HepG2 (cell line): ENCODE measurements around the gene GUCY2C. TPM values are rescaled to one million over a fixed set of nuclear protein-coding genes. Genes with fewer than 3 reads are reported as not detected.

Experiments used
- ATAC-seq: fragments of 200-7000 bp; cut with Tn5 transposase; 3 replicates; pipeline ENCODE4 v1.9.1; 2020; ENCODE audit warnings: mild to moderate bottlenecking, moderate library complexity
- BruUV-seq: library from RNA; stranded (reverse); fragments of 400-500 nt; replicated peaks from 2 replicates; lab custom pipeline; 2021; lab: Mats Ljungman, UMichigan
- CTCF ChIA-PET: fragments of 300-600 bp; formaldehyde crosslinking; extraction: SDS; loops from one replicate; lab custom pipeline; 2021; ENCODE audit warnings: low total read pairs, inconsistent platforms, low intra/inter-chr PET ratio; lab: Yijun Ruan, JAX
- POLR2A ChIA-PET: fragments of 350-600 bp; sonication (Branson Sonifier 250); formaldehyde crosslinking; loops from one replicate; lab custom pipeline; 2020; ENCODE audit warnings: antibody characterized with exemption, inconsistent platforms; lab: Yijun Ruan, JAX
- DNase-seq: peaks from one replicate; pipeline ENCODE4 v3.0.0-alpha.2; 2015; ENCODE audit warnings: low spot score
- FAIRE-seq: peaks from 3 replicates; lab custom pipeline; 2011; peaks lifted over from hg19 to GRCh38; lab: Jason Lieb, UNC
- H2AFZ ChIP-seq: one replicate; pipeline ENCODE4 v1.6.1; 2011; ENCODE audit warnings: low read length, inconsistent platforms
- H3K27ac ChIP-seq: fragments of 300-600 bp; 3 replicates; pipeline ENCODE4 v1.8.0; 2011; ENCODE audit warnings: mixed run types, mild to moderate bottlenecking, mixed read lengths, low read length, inconsistent platforms; ENCODE audit not compliant: insufficient read depth; ENCODE audit errors: extremely low read length
- H3K27me3 ChIP-seq, 2 experiments: fragments of 200-600 bp in 1 of 2; 2 replicates in 1 of 2; 3 replicates in 1 of 2; pipeline versions ENCODE4 v1.6.0 to v1.8.0; 2011; ENCODE audit warnings: low read length in 2 of 2, mild to moderate bottlenecking in 2 of 2, moderate library complexity in 2 of 2, inconsistent platforms in 1 of 2; ENCODE audit not compliant: insufficient read depth in 2 of 2, control insufficient read depth in 1 of 2
- H3K36me3 ChIP-seq, 2 experiments: fragments of 200-600 bp in 1 of 2; replicated peaks in 1 of 2; 2 replicates in 1 of 2; 3 replicates in 1 of 2; pipeline versions ENCODE4 v1.5.1 to v1.8.0; 2011; ENCODE audit warnings: low read length in 2 of 2, inconsistent platforms in 1 of 2; ENCODE audit not compliant: insufficient read depth in 2 of 2, control insufficient read depth in 1 of 2
- H3K4me1 ChIP-seq: 2 replicates; pipeline ENCODE4 v1.5.1; 2012; ENCODE audit warnings: low read length, inconsistent platforms; ENCODE audit not compliant: insufficient read depth
- H3K4me2 ChIP-seq: 2 replicates; pipeline ENCODE4 v1.6.0; 2011; ENCODE audit warnings: low read depth, low read length, inconsistent platforms
- H3K4me3 ChIP-seq, 3 experiments: fragments of 200-600 bp in 1 of 3; sonication (generic), shearing (Covaris generic) in 1 of 3; replicated peaks in 1 of 3; 2 replicates each; pipeline ENCODE4 v1.5.1; 2011 to 2016; ENCODE audit warnings: low read length in 3 of 3, inconsistent platforms in 2 of 3, low read depth in 2 of 3, mild to moderate bottlenecking in 2 of 3, control low read depth in 1 of 3, mixed read lengths in 1 of 3; ENCODE audit not compliant: insufficient read depth in 1 of 3
- H3K79me2 ChIP-seq: one replicate; pipeline ENCODE4 v1.6.1; 2011; ENCODE audit warnings: low read length, inconsistent platforms; ENCODE audit not compliant: insufficient read depth
- H3K9ac ChIP-seq: 2 replicates; pipeline ENCODE4 v1.6.0; 2011; ENCODE audit warnings: mild to moderate bottlenecking, low read depth, low read length, inconsistent platforms; ENCODE audit not compliant: insufficient read depth
- H3K9me3 ChIP-seq: 2 replicates; pipeline ENCODE4 v1.5.1; 2012; ENCODE audit warnings: mild to moderate bottlenecking, low read length
- H4K20me1 ChIP-seq: 2 replicates; pipeline ENCODE4 v1.6.0; 2011; ENCODE audit warnings: inconsistent platforms, mild to moderate bottlenecking, low read length, moderate library complexity; ENCODE audit not compliant: insufficient read depth
- ARNT ChIP-seq: fragments of 450-650 bp; IDR thresholded peaks from 2 replicates; pipeline ENCODE4 v1.6.1; 2017
- CREB1 ChIP-seq, 2 experiments: fragments of 450-650 bp in 1 of 2; IDR thresholded peaks; 2 replicates each; pipeline ENCODE4 v1.6.1; 2016 to 2017; ENCODE audit warnings: control low read depth in 1 of 2, mild to moderate bottlenecking in 1 of 2, missing compliant biosample characterization in 1 of 2, missing genetic modification characterization in 1 of 2
- ETV5 ChIP-seq: IDR thresholded peaks from 2 replicates; pipeline ENCODE4 v1.6.1; 2018; ENCODE audit warnings: missing biosample characterization, missing genetic modification reagents, inconsistent platforms, borderline replicate concordance
- MEIS1 ChIP-seq: sonication (generic); formaldehyde crosslinking; IDR thresholded peaks from 2 replicates; pipeline ENCODE4 v1.9.0; 2021; ENCODE audit warnings: mild to moderate bottlenecking, missing genetic modification reagents, moderate library complexity, borderline replicate concordance
- MIER3 ChIP-seq: IDR thresholded peaks from 2 replicates; pipeline ENCODE4 v1.6.1; 2016; ENCODE audit warnings: missing compliant biosample characterization, borderline replicate concordance
- MTF1 ChIP-seq: sonication (generic); formaldehyde crosslinking; IDR thresholded peaks from 2 replicates; pipeline ENCODE4 v1.5.0; 2020; ENCODE audit warnings: missing genetic modification reagents
- NFIC ChIP-seq: IDR thresholded peaks from 2 replicates; pipeline ENCODE4 v1.6.1; 2012; ENCODE audit warnings: mild to moderate bottlenecking, low read length, inconsistent platforms
- PCBP1 ChIP-seq: fragments of 200-400 bp; formaldehyde crosslinking; IDR thresholded peaks from 2 replicates; pipeline ENCODE4 v1.6.1; 2017; ENCODE audit warnings: mild to moderate bottlenecking, low read depth, low read length, borderline replicate concordance
- PRPF4 ChIP-seq: fragments of 200-400 bp; formaldehyde crosslinking; IDR thresholded peaks from 2 replicates; pipeline ENCODE4 v1.6.1; 2016; ENCODE audit warnings: low read length, low read depth; ENCODE audit not compliant: poor library complexity, severe bottlenecking
- ZFP41 ChIP-seq: sonication (generic); formaldehyde crosslinking; IDR thresholded peaks from 2 replicates; pipeline ENCODE4 v1.4.0; 2020; ENCODE audit warnings: mild to moderate bottlenecking, missing genetic modification reagents, borderline replicate concordance
- ZNF205 ChIP-seq: IDR thresholded peaks from 2 replicates; pipeline ENCODE4 v1.6.1; 2018; ENCODE audit warnings: missing biosample characterization, missing genetic modification reagents
- ZNF292 ChIP-seq: sonication (generic); formaldehyde crosslinking; IDR thresholded peaks from 2 replicates; pipeline ENCODE4 v1.8.1; 2022; ENCODE audit warnings: mild to moderate bottlenecking, low read depth, missing genetic modification reagents, borderline replicate concordance
- ZNF674 ChIP-seq: sonication (generic); formaldehyde crosslinking; IDR thresholded peaks from 2 replicates; pipeline ENCODE4 v1.5.0; 2020; ENCODE audit warnings: low read depth, mild to moderate bottlenecking, missing genetic modification reagents
- WGBS: methylation state at CpG from one replicate; pipeline ENCODE4 v1.1.6; 2017; ENCODE audit warnings: low lambda C conversion rate; 5-methylcytosine and 5-hydroxymethylcytosine counted together
- in situ Hi-C: cut with HindIII; loops from 2 replicates; pipeline ENCODE4 v1.10.0; 2017; ENCODE audit warnings: low pct_unique_long_range_greater_than_20kb; ENCODE audit not compliant: extremely low pct_ligation_motif_present
- intact Hi-C: fragments of 100-400 bp; cut with micrococcal nuclease; formaldehyde crosslinking; loops from one replicate; pipeline ENCODE4 v1.10.0; 2022; ENCODE audit not compliant: unreplicated experiment
- polyA plus RNA-seq, 8 experiments: library from polyadenylated mRNA; depleted of rRNA in 3 of 8; stranded (reverse) in 7 of 8; unstranded in 1 of 8; fragments of >200 nt; fragmentation: Illumina TruSeq in 4 of 8; extraction: Trizol in 4 of 8; gene quantifications; 2 replicates each; pipeline versions ENCODE4 v1.2.1 to v1.2.3, GENCODE V29; 2011 to 2016; ENCODE audit warnings: low read depth in 4 of 8, missing spikeins in 1 of 8, mixed read lengths in 1 of 8; ENCODE audit not compliant: insufficient read depth in 1 of 8
- total RNA-seq, 5 experiments: library from RNA; depleted of rRNA; stranded (reverse); fragments of >200 nt; fragmentation: Illumina TruSeq; extraction: Trizol; gene quantifications; 2 replicates each; pipeline ENCODE4 v1.2.3, GENCODE V29; 2016; ENCODE audit warnings: low read depth in 1 of 5
- TF ChIP-seq, protein P1 (sequence below): IDR thresholded peaks from 2 replicates; pipeline ENCODE4 v1.6.1; 2016; ENCODE audit warnings: mild to moderate bottlenecking, missing biosample characterization, missing genetic modification reagents
- TF ChIP-seq, protein P2 (sequence below): sonication (generic); formaldehyde crosslinking; IDR thresholded peaks from 2 replicates; pipeline ENCODE4 v1.5.0; 2020; ENCODE audit warnings: mild to moderate bottlenecking, missing genetic modification reagents, borderline replicate concordance

Gene GUCY2C
- total and polyA plus RNA-seq, 2 of the 13 experiments (the other 11 are each of a cell fraction or from before 2014, with no cell fraction given) = not detected

DNA sequence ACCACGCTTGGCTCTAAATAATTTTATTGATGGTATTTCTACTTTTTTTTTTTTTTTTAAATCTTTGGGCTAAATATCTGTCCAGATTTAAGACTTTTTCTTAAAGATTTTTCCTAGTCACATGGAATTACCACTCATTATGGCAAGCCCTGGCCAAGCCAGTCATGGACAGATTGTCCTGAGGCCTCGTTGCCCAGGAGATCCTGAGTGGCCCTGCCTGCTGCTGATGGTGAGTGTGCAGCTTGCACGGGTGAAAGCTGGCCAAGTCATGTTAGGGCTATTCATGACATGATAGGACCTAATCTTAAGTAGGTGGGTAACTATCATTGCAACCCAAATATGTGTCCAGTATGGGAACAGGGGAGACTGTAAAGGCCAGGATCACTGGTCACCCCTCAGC lies 27.8 kb downstream of the GUCY2C start:
- ATAC-seq = no peak
- WGBS = 30% methylated on average over 3 of the region's 3 CpGs
- H3K4me3 ChIP-seq = no peak overlapping the region
- H3K9me3 ChIP-seq = no peaks in the 10 kb centered on the region
- H3K4me2 ChIP-seq = no peak overlapping the region
- H3K4me1 ChIP-seq = no peaks in the 10 kb centered on the region
- in situ Hi-C loops = no loop called here
- no peak overlapping the region for H3K9ac ChIP-seq
- H3K27me3 ChIP-seq = no peaks in the 10 kb centered on the region; a peak in 1 of 5 replicates
- no peaks in the 10 kb centered on the region for H4K20me1 ChIP-seq
- TF ChIP-seq ARNT (no peak), ZNF292 (CRISPR knock-in tag) (no peak), ETV5 (CRISPR knock-in tag) (no peak), CREB1 (IDR thresholded peaks at IDR 0.05) (no peak), CREB1 (CRISPR knock-in tag; IDR thresholded peaks at IDR 0.05) (no peak), ZNF205 (CRISPR knock-in tag) (no peak), PRPF4 (no peak), PCBP1 (no peak), ZNF674 (CRISPR knock-in tag) (no peak), ZFP41 (CRISPR knock-in tag) (no peak), NFIC (no peak), MTF1 (CRISPR knock-in tag) (no peak), MEIS1 (CRISPR knock-in tag) (no peak), MIER3 (CRISPR knock-in tag) (no peak)
- TF ChIP-seq, protein P1, sequence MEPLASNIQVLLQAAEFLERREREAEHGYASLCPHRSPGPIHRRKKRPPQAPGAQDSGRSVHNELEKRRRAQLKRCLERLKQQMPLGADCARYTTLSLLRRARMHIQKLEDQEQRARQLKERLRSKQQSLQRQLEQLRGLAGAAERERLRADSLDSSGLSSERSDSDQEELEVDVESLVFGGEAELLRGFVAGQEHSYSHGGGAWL (CRISPR knock-in tag) = no peak
- TF ChIP-seq, protein P2, sequence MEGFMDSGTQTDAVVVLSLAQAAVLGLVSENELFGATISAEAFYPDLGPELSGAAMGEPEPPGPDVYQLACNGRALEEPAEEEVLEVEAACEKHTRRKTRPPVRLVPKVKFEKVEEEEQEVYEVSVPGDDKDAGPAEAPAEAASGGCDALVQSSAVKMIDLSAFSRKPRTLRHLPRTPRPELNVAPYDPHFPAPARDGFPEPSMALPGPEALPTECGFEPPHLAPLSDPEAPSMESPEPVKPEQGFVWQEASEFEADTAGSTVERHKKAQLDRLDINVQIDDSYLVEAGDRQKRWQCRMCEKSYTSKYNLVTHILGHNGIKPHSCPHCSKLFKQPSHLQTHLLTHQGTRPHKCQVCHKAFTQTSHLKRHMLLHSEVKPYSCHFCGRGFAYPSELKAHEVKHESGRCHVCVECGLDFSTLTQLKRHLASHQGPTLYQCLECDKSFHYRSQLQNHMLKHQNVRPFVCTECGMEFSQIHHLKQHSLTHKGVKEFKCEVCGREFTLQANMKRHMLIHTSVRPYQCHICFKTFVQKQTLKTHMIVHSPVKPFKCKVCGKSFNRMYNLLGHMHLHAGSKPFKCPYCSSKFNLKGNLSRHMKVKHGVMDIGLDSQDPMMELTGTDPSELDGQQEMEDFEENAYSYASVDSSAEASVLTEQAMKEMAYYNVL (CRISPR knock-in tag) = no peak
- BruUV-seq = no TSS peak
- ChIA-PET CTCF (no interaction called here), POLR2A (no interaction called here)
- no peak overlapping the region for H2AFZ ChIP-seq
- intact Hi-C loops = no loop called here
- DNase-seq = no peak
- FAIRE-seq = no peak
- no peak overlapping the region for H3K27ac ChIP-seq
- no peaks in the 10 kb centered on the region for H3K79me2 ChIP-seq
- H3K36me3 ChIP-seq = no peaks in the 10 kb centered on the region
